Measurements from ENCODE around the gene ARHGAP29.

Gene ARHGAP29

GRCh38 chr1:94143173-94143808 lies 94.1 kb downstream of the ARHGAP29 start:
- TF ChIP-seq GATA3 (IDR thresholded peaks at IDR 0.05; ENCODE audit: low read depth, low read length) (no peak), GATA2 (IDR thresholded peaks at IDR 0.05; ENCODE audit: low read depth, low read length) (no peak)

GRCh38 chr1:94142583-94142982 lies 94.8 kb downstream of the ARHGAP29 start:
- TF ChIP-seq GATA3 (IDR thresholded peaks at IDR 0.05; ENCODE audit: low read depth, low read length) (no peak), GATA2 (IDR thresholded peaks at IDR 0.05; ENCODE audit: low read depth, low read length) (no peak)

GRCh38 chr1:94142022-94142421 lies 95.4 kb downstream of the ARHGAP29 start:
- TF ChIP-seq GATA2 (IDR thresholded peaks at IDR 0.05; ENCODE audit: low read depth, low read length) (no peak), GATA3 (IDR thresholded peaks at IDR 0.05; ENCODE audit: low read depth, low read length) (no peak)

GRCh38 chr1:94132111-94132510 lies 105.3 kb downstream of the ARHGAP29 start:
- TF ChIP-seq GATA2 (IDR thresholded peaks at IDR 0.05; ENCODE audit: low read depth, low read length) (no peak), GATA3 (IDR thresholded peaks at IDR 0.05; ENCODE audit: low read depth, low read length) (no peak)

GRCh38 chr1:94130851-94131595 lies 106.4 kb downstream of the ARHGAP29 start:
- TF ChIP-seq GATA2 (IDR thresholded peaks at IDR 0.05; ENCODE audit: low read depth, low read length): no peak
- TF ChIP-seq GATA3 (IDR thresholded peaks at IDR 0.05; ENCODE audit: low read depth, low read length): no peak

GRCh38 chr1:94126651-94127050 lies 110.7 kb downstream of the ARHGAP29 start:
- TF ChIP-seq GATA2 (IDR thresholded peaks at IDR 0.05; ENCODE audit: low read depth, low read length) (no peak), GATA3 (IDR thresholded peaks at IDR 0.05; ENCODE audit: low read depth, low read length) (no peak)

GRCh38 chr1:94125551-94126514 lies 111.6 kb downstream of the ARHGAP29 start:
- TF ChIP-seq GATA3 (IDR thresholded peaks at IDR 0.05; ENCODE audit: low read depth, low read length) (no peak), GATA2 (IDR thresholded peaks at IDR 0.05; ENCODE audit: low read depth, low read length) (no peak)

GRCh38 chr1:94124538-94124937 lies 112.8 kb downstream of the ARHGAP29 start:
- TF ChIP-seq GATA2 (IDR thresholded peaks at IDR 0.05; ENCODE audit: low read depth, low read length) (no peak), GATA3 (IDR thresholded peaks at IDR 0.05; ENCODE audit: low read depth, low read length) (no peak)

GRCh38 chr1:94122201-94122970 lies 115.0 kb downstream of the ARHGAP29 start:
- TF ChIP-seq GATA2 (IDR thresholded peaks at IDR 0.05; ENCODE audit: low read depth, low read length) (no peak), GATA3 (IDR thresholded peaks at IDR 0.05; ENCODE audit: low read depth, low read length) (no peak)

Measured in SH-SY5Y (cell line).